Thymus (tissue), 2 donors: ENCODE results near the gene RPP40. TPM values are rescaled to one million over a fixed set of nuclear protein-coding genes. Genes with fewer than 3 reads are reported as not detected.

Experiments used
- polyA plus RNA-seq: library from polyadenylated mRNA; stranded (reverse); fragments of 200-250 nt; gene quantifications from one replicate; pipeline ENCODE4 v1.2.3, GENCODE V29; 2013
- total RNA-seq: library from RNA; stranded (reverse); fragments of 120-200 nt; gene quantifications from one replicate; pipeline ENCODE4 v1.2.4, GENCODE V29; 2013
- donor health status: healthy.

The RPP40 gene
- total and polyA plus RNA-seq, 2 donors, result 9.3 to 10.1 TPM

Other genes starting within 250 kb of the RPP40 start
- 56.0 TPM for gene CDYL, start 227.6 kb downstream of the RPP40 start, total RNA-seq
- gene CDYL, start 227.6 kb downstream of the RPP40 start, polyA plus RNA-seq, result 10.4 TPM
- gene PPP1R3G, start 81.3 kb upstream of the RPP40 start, total RNA-seq, result 1.5 TPM
- 0.75 TPM for gene PPP1R3G, start 81.3 kb upstream of the RPP40 start, polyA plus RNA-seq